HS-27A (cell line): Measurements from ENCODE around the gene CEL.
A peak's percentile ranks its signal among the peaks of the same experiment; 100 is the strongest.
"Not testable (repeated sequence)": the region's sequence is repeated elsewhere in the genome, so short reads cannot be mapped to it uniquely, and the experiment has no call there.

Experiments
- DNase-seq: peaks from one replicate; pipeline ENCODE4 v3.0.0-alpha.2; 2012; ENCODE audit warnings: low read depth, missing footprints

Gene CEL

DNA sequence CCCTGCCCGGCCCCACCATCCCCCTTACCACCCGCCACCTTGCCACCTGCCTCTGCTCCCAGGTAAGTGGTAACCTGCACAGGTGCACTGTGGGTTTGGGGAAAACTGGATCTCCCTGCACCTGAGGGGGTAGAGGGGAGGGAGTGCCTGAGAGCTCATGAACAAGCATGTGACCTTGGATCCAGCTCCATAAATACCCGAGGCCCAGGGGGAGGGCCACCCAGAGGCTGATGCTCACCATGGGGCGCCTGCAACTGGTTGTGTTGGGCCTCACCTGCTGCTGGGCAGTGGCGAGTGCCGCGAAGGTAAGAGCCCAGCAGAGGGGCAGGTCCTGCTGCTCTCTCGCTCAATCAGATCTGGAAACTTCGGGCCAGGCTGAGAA, at the start of gene CEL:
CEL (plus strand) TSS at position 218 of the 382 bp plus-strand sequence; CDS start at position 240, 22 bp downstream.
- DNase-seq: not testable (repeated sequence)

GRCh38 chr9:133014696-133015095, 47.1 kb upstream of the CEL start:
- no peak for DNase-seq

GRCh38 chr9:133023117-133023890, 38.5 kb upstream of the CEL start:
- DNase-seq: no peak

GRCh38 chr9:133026426-133026825, 35.4 kb upstream of the CEL start:
- no peak for DNase-seq

DNA sequence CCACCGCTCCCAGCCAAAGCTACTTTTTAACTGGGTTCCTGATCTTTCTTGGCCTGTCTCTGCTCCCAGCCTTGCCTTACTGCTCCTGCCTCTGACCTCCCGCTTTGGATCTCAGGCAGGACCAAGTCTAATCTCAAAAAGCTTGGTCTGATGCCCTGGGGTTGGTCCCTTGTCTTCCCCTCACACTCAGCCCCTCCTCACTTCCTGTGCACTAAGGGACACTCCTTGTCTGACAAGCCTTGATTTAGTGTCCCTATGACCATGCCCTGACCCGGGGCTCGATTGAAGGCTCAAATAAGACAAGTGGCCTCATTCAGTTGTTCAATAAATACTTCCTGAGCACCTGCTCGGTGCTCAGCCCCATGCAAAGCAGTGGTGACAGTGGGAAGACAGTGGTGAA, 34.6 kb upstream of the CEL start:
- DNase-seq: no peak

DNA sequence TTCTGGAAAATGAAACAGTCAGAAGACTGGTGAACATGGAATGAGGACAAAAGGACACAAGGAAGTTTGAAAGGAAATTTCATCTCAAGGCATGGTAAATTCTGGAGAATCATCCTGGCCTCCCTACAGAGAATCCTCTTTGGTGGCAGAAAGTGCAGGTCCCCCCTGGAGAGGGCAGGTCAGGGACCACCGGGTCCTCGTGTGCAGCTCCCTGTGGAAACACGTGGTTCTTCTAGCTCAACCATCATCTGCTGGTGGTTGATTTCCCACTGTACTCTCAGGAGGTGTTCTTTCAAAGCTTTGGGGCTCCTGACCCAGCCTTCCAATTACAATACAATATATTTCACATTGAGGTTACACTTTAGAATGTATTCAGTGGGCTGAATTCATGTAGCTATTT, 33.6 kb upstream of the CEL start:
- no peak for DNase-seq

- DNase-seq: no peak
Observed at GRCh38 chr9:133029994-133030316, 31.8 kb upstream of the CEL start.

DNA sequence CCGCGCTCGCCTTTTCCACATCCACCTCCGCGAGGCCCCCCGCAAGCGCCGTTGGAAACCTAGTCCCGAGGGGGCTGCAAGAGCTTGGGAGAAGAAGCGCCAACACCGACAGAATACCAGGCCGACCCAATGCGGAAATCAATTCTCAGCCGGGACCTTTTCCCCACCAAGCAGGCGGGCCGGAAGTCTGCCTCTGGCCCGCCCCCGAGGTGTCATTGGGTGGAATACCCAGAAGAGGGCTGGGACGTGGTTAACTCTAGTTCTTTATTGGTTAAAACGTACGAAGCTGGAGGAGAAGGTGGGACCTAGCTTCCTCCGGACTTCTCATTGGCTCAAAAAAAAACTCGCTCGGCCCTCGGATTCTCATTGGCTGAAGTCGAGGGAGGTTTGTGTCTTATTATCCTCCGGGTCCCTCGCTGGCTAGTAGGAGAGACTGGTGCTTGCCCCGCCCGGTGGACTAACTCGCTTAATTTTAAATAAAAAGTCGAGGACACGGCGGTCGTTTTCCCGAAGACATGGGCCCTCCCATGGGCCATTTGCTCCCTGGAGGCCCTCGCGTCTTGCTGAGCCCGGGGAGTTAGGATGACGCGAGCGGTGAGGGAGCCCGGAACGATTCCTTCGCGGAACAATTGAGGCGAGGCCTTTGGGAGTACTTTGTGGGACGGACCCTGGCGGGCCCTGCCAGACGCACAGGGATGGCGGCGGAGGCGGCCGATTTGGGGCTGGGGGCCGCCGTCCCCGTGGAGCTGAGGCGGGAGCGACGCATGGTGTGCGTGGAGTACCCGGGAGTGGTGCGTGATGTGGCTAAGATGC, 31.3 kb upstream of the CEL start, which contains the start of gene GTF3C5:
GTF3C5 (plus strand) TSS at position 681 of the 813 bp plus-strand sequence; CDS start at position 696, 15 bp downstream.
- DNase-seq: peak; percentile 91

- DNase-seq: no peak
Observed at GRCh38 chr9:133031130-133031422, 30.7 kb upstream of the CEL start.

DNA sequence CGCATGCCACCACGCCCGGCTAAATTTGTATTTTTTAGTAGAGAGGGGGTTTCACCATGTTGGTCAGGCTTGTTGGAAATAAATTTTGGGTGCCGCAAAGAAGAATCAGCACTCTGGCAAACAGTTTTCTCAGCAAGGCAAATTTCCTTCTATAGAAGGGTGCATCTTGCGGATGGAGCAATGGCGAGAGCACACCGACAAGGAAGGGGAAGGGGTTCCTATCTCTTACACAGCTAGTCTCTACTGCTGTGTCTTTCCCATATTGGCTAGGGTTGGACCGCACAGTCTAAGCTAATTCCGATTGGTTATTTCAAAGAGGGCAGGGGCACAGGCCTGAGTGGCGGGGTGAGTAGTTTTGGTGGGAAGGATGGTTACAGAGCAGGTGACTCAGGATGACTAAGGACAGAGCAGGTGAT, 30.3 kb upstream of the CEL start:
- DNase-seq: no peak

DNA sequence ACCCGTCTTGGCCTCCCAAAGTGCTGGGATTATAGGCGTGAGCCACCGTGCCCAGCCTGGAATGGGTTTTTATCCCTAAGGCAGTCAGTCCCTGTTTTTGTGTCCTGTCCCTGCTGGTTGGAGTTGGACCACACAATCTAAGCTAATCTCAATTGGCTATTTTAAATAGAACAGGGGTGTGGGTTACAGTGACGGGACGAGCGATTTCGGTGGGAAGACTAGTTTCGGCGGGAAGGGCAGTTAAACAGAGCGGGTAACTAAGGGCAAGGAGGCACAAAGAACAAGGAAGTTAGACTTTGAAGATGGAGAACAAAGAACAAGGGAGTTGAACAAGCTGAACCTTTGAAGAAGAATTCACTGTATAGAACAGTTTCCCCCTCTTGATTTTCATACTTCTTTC, 29.6 kb upstream of the CEL start:
- DNase-seq: no peak

DNA sequence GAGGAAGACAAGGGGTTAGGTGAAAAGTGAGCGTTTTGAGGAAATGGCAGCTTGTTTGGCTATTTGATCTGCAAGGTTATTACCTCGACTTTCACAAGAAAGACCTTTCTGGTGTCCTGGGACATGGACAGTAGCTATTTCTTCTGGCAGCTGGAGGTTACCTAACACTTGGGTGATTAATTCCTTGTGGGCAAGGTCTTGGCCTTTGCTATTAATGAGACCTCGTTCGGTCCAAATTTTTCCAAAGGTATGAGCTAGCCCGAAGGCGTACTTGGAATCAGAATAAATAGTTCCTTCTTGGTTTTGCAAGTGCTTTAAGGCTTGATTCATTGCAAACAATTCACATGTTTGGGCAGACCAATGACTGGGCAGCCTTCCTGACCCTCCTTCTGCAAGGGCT, 26.1 kb upstream of the CEL start:
- no peak for DNase-seq

- DNase-seq: no peak
Observed at GRCh38 chr9:133037775-133038515, 23.8 kb upstream of the CEL start.

GRCh38 chr9:133040892-133041479, 20.8 kb upstream of the CEL start:
- not testable (repeated sequence) for DNase-seq

- DNase-seq: no peak
Observed at GRCh38 chr9:133041958-133042357, 19.8 kb upstream of the CEL start.

DNA sequence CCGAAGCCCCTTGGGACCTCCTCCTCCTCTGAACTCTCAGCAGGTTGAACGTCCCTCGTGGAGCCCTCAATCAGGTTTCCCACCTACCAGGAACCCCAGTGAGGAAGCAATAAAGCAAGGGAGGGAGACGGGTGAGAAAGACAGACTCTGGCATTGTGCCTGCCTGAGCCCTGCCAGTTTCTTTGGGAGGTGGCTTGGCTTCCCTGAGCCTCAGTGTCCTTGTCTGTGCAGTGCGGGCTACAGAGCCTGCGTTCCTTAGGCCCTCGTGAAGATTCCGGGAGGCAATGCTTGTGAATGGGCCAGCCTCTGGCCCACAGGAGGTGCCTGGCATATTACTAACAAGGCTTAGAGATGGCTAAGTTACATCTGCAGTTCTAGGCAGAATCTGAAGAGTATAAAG, 19.1 kb upstream of the CEL start:
- no peak for DNase-seq

- DNase-seq: no peak
Observed at GRCh38 chr9:133043449-133044035, 18.2 kb upstream of the CEL start.

DNA sequence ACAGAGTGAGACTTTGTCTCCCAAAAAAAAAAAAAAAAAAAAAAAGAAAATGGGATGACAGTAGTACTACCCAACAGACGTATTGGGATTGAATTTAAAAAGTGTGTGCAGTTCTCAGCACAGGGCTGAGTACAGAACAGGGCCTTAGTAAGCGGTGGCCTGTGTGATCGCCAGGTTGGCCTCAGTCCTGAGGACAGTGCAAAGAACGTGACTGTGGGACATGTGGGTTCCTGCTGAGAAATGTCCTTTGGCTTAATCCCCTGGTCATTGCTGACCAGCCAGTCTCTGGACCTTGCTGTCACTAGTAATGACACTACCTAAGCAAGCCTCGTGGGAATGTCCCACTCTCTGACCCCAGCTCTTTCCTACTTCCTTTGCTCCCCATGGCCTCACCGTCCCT, 17.7 kb upstream of the CEL start:
- no peak for DNase-seq

- no peak for DNase-seq
Observed at GRCh38 chr9:133044661-133045060, 17.1 kb upstream of the CEL start.

GRCh38 chr9:133045132-133045531, 16.6 kb upstream of the CEL start:
- no peak for DNase-seq

- no peak for DNase-seq
Observed at GRCh38 chr9:133046196-133046899, 15.4 kb upstream of the CEL start.

GRCh38 chr9:133046900-133047295, 14.9 kb upstream of the CEL start:
- no peak for DNase-seq
